Measurements from ENCODE around the gene CAMK2B.

The CAMK2B gene

DNA sequence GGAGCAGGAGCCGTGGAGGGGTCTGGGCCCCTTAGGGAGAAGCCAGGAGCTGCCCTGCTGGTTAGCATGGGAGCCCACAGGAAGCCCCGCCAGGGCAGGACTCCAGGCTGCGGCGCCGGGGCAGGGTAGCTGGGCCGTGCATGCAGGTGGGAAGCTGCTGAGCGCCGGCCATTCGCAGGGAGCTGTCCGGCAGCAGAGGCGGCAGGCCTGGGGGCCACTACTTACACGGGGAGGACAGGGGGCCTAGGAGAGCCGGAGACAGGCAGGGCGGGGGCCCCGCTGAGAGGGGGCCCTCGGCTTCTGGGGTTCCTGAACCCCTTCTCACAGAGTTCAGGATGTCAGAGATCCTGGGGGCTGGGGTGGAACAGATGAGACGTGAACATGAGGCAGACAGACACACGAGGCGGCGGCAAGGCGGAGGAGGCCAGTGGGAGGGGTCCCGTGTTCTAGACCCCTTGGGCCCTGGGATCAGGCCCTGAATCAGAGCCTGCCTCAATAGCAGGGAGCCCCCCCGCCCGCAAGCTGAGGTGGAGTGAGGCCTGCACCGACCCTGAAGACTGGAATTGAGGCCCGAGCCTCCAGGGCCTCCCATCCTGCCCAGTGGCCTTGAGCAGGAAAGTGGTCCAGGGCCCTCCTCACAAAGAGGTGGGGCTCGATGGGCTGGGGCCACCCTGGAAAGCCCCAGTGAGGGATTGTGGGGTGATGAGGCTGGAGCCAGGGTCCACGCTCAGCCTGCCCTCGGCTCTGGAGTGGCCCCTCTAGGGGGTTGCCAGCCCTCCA is 96.6 kb downstream of the CAMK2B start:
- no peak for DNase-seq

DNA sequence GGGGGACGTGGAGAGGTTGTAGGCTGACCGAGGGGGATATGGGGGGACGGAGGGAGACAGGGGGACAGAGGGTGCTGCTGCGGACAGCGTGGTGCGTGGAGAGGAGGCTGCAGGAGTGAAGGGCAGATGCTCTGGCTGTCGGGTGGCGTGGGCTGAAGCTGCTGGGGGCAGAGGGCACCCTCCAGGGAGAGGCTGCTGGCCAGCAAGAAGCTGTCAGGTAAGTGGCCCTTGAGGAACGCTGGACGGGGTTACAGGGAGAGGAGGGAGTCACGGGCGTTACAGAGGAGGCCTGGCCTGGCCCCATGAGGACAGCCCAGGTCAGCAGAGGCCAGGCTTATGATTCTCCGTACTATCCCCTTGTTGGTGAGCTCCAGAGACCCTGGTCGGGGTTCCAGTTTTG is 97.5 kb downstream of the CAMK2B start:
- no peak for DNase-seq

DNA sequence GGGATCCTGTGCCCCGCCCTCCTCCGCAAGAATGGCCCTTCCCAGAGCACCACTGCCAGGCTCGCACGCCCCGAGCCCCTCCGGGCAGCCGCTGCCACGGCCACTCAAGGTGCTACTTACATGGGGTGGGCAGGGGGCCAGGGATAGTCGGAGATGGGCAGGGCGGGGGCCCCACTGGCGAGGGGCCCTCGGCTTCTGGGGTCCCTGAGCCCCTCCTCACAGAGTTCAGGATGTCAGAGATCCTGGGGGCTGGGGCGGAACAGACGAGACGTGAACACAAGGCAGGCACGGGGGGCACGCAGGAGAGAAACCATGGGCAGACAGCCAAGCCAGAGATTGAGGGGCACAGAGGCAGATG is 99.0 kb downstream of the CAMK2B start:
- no peak for DNase-seq

DNA sequence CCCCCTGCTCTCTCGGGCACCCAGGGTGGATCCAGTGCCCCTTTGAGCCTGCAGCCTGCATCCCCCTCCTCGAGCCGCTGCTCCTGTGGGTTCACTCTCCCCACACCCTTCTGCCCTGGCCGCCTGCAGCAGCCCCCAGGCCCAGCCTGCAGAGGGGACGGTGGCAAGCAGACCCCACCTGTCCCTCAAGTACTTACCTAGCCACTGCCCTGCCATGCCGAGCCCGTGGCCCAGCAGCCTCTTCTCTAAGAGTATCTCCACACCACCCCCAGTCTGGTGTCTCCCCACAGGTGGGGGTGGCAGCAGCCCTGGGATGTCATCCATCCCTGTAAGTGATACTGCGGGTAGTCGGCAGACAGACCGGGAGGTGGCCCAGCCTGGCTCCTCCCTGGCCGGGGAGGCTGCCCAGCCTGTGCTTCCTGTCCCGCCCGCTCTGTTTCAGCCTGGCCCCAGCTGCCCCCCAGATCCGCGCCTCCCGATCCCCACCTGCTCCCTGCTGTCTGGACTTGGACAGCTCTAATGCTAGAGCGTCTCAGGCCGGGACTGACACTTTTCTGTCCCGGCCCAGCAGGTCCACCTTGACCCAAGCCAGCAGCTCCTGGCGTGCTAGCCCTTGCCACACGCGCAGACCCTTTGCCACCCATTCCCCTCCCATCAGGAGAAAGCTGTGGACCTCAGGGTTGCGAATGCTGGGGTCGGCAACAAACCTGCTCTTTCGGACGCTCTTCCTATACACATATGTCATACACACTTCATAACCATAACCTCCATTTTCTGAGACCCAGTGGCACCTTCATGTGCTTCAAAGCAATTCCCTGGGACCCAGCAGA is 99.6 kb downstream of the CAMK2B start:
- DNase-seq, result no peak

DNA sequence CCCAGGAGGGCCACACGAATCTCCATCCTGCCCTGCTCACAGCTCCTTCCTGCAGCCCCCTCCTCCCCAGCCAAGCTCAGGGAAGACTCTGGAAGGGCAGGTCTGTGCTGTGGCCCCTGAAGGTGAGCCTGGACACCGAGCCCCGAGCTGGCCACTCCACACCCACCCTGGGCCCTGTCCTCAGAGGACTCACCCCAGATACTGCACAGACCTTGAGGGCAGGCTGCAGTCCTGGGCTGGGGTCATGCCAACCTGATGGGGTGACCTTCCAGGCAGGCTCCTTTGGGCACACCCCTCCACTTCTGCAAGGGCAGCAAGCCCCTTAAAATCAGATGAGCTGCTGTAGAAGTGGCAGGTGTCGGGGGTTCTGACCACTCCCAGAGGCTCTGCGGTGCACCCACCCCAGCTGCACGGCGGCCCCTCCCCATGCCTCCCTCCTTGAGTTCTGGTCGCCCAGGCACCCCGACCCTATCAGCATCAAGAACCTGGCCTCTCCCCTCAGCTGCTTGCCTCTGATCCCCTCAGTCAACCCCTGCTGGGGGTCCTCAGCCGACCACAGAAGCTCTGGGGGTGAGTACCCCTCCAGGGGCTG is 100.3 kb downstream of the CAMK2B start:
- DNase-seq, result no peak

DNA sequence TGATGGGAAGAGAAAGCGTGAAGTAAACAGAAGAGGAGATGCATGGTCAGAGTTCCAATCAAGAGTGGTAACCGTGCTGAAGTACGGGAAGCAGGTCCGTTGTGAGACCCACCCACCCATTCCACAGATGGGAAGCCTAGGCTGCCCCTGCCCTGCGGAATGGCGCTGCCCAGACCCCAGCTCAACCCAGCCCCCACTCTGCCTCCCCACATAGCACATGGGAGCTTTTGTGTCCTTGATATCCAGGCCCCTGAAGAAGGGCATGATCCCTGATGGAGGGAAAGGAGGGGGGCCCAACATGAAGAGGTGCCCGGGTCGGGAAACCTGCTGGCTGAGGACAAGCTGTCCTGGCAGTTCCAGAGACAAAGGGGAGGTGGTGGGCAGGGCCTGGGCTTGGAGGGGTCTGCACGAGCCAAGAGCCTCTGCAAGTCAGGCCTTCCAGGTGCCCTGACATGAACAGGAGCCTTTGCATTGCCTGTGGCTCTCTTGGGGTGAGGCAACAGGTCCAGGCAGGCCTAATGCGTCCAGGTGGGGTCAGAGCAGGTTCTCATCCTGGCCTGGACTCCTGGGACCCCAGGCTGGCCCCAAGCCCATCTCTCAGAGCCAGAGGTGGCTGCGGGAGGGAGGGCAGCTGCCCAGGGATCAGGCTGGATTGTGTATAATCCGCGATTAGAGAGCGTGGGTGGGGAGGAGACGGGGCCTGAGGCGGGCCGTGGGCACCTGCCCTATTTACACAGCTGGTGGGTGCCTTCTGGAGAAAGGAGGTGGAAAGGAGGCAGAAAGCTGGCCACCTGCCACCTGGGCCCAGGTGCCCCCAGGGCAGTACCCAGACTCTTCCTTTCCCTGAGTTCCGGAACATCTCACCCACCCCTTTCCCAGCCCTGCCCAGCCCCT is 101.1 kb downstream of the CAMK2B start:
- DNase-seq, result no peak

DNA sequence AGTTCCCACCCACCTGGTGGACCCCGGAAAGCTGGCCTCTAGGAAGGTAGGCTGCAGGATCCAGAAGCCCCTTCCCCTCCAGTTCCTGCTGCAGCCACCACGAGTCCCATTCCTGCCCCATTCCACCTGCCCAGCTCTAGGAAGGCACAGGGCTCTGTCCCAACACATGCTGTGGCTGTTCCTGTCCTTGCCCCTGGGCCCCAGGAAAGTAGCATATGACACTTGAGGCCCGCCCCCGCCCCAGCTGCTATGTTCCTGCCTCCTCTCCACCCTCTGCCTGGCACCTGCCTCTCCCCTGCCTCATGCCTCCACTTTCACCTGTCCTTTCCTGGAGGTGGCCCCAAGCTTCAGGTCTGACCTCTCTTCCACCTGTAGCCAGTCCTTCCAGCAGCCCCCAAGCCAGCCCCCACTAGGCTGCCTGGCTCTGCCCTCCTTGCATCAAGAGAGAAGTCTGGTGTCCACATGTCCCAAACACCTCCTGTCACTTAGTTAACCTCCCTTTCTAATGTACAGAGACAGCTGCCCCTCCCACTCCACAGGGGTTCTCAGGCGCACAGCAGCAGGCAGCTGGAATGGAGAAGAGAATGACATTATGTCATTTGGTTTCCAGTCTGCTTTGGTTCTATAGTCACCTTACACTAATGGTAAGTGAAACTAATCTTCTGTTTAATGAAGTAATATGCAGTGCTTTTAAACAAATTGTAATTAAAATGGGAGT is 101.9 kb downstream of the CAMK2B start:
- no peak for DNase-seq

DNA sequence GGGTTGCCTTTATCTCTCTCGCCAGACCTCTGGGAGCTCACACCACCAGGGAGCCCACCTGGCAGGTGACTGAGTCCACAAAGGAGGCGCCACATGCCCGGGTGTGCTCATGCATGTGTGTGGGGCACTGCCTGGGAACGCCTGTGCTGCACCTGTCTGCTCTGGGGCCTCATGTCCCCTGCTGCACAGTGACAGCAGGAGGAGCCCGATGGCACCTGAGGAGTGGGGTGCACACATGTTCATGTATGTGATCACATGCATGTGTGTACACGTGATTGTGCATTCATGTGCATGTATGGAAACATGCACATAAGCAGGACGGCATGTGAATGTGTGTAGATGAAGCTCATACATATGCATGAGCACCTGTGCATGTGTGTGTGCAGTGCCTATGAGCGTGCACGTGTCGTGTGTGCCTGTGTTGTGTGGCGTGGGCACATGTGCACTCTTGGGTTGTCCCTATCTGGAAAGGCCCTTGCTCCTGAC is 102.6 kb downstream of the CAMK2B start:
- DNase-seq, result no peak

DNA sequence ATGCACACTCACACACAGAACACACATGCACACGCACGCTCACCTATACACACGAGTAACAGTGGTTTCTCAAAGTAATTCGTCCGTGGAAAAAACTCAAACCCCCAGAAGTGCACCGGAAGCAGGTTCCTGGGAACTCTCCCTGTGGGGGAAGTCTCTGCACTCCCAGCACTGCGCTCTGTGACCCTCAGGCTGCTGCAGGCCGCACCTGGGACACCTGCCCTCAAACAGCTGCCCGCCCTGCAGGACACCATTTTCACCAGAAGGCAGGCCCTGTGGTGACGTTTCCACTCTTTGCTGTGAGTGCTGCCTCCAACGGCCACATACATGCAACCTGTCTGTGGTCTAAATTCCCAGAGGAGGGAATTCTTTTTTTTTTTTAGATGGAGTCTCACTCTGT is 103.3 kb downstream of the CAMK2B start:
- DNase-seq, result no peak

DNA sequence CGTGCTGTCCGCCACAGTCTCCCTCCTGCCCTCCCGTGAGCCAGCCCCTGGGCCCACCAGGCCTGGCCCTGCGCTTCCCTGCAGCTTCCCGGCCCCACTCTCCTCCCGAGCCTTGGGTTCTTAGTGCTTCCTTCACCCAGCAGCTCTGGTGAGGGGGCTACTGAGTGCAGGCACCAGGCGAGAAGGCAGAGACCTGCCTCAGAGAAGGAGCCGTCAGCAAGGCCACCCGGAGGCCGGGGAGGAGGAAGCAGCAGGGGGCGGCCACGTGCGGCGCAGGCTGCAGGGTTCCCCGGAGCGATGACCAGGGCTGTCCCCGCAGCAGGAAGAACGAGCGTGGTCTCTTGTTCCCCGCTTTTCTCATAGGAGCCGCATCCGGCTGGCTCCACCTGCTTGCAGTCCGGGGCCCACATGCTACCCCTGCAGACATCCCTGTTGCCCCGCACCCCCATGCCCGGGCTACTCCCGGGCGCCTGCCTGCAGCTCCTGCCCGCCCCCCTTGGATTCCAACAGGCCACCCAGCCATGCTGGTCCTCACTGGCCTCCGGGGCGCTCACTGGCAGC is 104.1 kb downstream of the CAMK2B start:
- no peak for DNase-seq

DNA sequence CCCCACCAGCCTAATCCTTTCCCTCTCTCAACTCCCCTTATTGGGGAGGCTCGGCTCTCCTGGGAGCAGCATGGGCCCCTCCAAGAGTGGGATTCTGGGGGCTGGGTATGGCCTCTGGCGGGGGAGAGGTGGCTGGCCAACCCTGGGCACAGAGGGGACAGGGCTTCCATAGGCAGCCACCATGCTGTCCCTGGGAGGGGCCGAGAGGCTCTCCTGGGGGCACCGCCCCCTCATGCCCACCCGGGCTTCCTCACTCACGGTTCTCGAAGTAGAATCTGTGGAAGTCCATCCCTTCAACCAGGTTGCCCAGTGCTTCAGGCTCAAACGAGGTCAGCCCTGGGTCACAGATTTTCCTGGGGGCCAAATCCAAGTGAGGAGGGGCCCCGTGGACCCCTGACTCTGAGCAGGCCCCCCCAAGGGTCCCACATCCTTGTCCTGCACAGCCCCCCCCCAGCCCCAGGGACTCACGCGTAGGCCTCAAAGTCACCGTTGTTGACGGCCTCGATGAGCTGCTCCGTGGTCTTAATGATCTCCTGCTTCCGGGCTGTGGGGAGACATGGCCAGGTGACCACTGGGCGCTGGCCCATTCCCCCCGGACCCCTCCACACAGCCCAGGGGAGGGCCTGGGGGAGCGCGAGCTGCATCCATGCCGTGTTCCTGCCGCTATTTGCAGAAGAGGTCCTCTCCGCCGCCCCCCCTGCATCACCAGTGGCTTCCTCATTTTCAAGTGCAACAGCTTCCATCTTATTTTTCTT is 104.9 kb downstream of the CAMK2B start:
- DNase-seq, result no peak

DNA sequence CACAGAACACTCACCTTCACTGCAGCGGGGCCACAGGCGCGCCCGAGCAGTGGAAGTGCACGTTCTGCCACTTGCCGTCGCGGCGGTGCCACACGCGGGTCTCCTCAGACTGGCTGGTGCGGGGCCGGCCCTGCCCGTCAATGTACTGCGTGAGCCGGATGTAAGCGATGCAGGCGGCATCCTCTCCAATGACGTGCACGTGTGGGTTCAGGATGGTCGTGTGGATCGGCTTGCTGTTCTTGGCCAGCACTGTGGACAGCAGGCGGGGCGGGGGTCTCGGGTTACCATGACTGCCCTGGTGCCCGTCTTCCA is 105.4 kb downstream of the CAMK2B start:
- no peak for DNase-seq

DNA sequence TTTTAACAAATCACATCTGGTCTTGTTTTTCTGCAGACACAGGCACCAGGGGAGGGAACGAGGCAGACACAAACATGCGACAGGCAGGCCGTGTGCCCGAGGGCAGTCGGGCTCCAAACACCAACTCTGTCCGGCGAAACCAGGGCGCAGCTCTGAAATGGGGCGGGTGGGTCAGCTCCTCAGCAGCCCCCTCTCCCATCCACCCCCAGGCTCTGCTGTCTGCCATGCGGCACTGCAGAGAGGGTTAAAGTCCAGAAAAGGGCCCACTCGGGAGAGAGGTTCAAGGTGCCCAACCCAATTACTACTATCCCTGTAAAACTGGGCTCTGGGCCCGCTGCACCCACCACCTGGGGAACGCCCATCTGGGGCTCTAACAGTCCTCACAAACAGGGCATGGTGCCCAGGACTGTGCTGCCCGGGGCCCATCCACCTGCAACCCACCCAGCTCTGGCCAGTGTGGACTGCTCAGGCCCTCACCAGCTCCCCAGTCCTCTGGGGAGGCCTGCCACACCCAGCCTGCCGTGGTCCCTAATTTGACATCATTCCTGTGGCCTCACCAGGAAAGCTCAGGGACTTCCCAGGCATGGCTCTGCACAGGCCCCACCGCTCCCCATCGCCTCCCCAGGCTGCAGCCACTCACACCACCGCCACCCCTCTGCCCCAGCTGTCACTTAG is 105.9 kb downstream of the CAMK2B start:
- no peak for DNase-seq

DNA sequence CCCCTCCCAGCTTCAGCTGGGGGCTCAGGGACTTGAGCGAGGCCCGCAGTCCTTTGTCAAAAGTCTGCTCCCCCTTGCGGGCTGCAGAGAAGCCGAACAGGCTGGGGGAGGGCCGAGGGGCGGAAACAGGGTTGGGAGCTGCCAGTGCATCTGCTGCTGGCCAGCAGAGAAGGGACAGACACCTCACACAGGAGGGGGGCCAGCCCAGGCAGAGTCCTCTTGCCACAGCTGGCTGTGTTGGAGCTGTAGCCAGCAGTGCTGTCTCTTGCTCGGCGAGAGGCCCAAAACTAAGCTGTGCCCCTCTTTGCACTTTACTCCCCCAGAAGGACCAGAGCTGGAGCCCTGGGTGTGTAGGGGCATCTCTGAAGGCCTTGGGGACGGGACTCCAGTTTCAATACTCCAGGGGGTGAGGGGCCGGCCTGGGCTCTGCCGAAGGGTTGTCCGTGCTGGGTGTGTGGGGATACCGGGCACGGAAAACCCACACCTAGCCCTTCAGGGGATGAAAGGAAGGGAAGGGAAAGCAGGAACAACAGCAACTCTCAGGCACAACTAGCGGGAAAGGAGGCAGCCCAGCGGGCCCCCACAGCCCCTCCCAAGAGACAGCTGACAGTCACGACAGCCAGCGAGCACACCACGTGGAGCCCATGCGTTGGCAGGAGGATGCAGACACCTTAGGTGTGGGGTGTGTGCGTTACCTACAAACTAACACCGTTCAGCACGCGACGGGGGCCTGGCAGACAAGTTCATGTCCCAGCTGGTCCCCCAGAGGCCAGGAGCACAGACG is 106.8 kb downstream of the CAMK2B start:
- no peak for DNase-seq

DNA sequence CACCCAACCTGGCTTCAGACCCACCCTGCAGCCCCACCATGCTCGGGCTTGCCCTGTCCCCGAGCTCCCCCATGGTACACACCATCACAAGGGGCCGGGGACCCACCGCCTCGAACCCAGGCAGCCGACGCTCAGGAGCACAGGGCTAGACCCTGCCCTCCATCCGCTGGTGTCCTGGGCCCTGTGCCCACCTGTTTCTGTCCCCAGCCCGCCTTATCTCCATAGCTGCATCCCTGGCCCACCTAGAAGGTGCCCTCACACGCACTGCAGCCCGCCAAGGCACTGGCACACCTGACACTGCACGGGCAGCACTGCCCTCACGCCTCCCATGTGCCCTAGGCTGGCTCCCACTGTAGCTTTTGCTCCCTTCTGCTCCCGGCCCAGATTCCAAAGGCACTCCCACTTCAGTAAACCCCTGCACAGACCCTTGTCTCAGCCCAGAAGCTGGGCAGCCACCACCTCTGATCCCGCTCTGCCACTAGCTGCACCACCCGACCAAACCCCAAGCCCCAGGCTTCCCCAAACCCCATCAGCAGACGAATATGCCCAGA is 107.5 kb downstream of the CAMK2B start:
- no peak for DNase-seq

DNA sequence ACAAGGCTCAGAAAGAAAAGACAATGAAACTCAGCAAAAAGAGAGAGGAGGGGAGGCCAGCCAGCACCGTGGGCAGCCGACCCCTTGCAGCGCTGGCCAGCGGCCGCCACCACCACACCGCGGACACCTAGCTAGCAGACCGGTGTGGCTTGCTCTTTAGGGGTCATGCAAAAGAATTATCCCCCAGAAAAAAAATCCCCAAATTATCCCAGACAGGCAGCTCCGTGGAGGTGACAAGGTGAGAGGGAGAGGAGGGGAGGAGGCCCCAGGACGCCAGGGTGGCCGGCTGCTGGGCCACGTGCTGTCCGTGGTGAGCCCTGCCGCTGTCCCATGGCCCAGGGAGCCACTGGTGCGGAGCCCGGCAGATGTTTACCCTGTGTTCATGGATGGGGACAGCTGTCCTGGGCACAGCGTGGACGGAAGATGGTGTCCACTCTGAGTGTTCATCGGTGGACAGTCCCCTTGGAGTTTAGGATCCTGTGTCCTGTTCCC is 108.1 kb downstream of the CAMK2B start:
- no peak for DNase-seq

DNA sequence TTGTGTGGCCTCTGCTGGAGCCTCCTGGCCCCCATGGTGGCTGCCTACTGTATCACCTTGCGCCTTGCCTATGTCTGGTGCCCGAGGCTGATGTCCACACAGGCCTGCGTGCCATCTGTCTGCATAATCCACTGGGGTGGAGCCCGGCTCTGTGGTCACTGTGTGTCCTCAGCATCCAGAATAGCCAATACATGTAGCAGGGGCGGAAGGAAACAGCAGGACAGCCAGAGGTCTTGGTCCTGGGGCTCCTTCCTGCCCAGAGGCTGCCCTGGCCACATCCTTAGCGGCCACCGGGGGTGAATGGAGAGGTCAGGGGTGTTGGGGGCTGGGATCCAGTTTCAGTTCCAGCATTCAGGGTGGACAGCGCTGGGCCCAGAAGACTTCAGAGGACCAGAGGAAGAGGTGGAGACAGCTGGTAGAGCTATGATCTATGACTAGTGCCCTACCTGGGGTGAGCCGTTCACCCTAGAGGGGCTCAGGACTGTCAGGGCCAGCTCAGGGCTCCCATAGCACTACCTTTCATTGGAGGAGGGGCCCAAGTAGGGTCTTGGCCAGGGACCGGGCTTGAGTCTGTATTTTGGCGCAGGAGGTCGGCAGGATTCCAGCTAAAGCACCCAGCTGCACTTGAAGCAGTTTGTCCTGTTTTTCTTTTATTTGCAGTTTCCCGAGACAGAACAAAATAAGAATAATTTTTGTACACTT is 108.7 kb downstream of the CAMK2B start:
- DNase-seq, result no peak

DNA sequence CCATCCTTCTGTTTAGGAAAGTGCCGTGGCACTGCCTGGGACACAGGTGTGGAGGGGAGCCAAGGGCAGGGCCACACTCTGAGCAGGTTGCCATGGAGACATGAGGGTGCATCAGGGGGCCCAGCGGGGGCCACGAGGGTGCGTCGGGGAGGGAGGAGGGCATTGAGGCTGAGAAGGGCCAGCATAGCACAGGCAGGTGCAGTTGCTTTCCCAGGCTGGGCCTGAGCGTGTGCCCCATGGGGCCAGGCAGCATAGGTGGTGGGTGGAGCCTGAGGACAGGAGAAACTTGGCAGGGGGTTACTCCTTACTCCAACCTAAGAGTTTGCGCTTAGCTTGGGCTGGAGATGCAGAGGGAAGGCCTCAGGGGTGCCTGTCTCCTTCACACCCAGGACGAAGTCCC is 109.4 kb downstream of the CAMK2B start:
- DNase-seq, result no peak

DNA sequence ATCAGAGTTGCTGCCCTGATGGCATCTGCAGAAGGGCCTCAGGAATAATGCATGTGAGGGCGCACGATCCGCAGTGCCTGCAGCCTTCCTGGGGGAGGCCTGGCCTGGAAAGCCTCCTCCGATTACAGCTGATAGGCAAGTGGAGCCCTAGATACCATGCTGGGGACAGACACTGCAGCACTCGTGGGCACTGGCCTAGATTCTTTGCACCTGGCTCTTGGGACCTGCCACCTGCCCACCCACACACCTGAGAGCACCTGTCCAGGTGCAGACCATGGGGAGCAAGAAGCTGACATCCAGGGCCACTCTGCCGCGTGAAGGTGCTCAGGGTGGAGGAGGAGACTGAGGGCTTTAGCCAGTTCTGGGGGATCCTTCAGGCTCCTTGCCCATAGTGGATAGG is 109.9 kb downstream of the CAMK2B start:
- DNase-seq, result no peak
